Stomach (tissue), 4 donors: Measurements from ENCODE around the gene TP53AIP1.

Experiments
- POLR2A ChIP-seq, 4 donors: fragments of 450-650 bp; IDR thresholded peaks; one replicate each; pipeline ENCODE4 v1.6.1; 2016; ENCODE audit warnings: antibody characterized with exemption in 4 of 4, control low read depth in 2 of 4, mild to moderate bottlenecking in 1 of 4, moderate library complexity in 1 of 4
- POLR2AphosphoS5 ChIP-seq, 3 donors: sonication (generic); formaldehyde crosslinking; IDR thresholded peaks; one replicate each; pipeline ENCODE4 v1.6.1; 2016; ENCODE audit warnings: antibody characterized with exemption in 3 of 3
- TF ChIP-seq, protein P1 (sequence below), 7 experiments: fragments of 450-650 bp in 4 of 7; fragments of 200-600 bp in 3 of 7; sonication (generic) in 3 of 7; IDR thresholded peaks; one replicate each; pipeline ENCODE4 v1.5.1; 2016 to 2019; ENCODE audit warnings: antibody characterized with exemption in 7 of 7, control low read depth in 2 of 7, mild to moderate bottlenecking in 1 of 7

DNA sequence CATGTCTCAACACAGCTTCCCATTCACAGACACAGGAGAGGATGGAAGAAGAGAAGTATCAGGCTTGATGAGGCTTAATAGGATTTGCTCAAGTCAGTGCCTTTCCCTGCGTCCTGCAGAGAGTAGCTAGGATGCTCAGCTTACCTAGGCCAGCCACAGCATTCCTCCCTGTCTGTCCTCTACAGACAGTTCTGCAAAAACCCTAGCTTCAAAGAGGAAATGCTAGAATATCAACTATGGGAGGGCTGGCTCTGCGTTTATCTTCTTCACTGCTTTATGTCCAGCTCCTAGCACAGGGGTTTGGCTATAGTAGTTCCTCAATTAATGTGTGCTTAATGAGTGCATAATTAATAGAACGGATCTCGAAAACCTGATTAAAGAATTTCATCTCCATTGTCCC is 35.1 kb downstream of the TP53AIP1 start:
- TF ChIP-seq POLR2AphosphoS5 (IDR thresholded peaks at IDR 0.05) (no peak), POLR2A (IDR thresholded peaks at IDR 0.05) (no peak)
- TF ChIP-seq, protein P1, sequence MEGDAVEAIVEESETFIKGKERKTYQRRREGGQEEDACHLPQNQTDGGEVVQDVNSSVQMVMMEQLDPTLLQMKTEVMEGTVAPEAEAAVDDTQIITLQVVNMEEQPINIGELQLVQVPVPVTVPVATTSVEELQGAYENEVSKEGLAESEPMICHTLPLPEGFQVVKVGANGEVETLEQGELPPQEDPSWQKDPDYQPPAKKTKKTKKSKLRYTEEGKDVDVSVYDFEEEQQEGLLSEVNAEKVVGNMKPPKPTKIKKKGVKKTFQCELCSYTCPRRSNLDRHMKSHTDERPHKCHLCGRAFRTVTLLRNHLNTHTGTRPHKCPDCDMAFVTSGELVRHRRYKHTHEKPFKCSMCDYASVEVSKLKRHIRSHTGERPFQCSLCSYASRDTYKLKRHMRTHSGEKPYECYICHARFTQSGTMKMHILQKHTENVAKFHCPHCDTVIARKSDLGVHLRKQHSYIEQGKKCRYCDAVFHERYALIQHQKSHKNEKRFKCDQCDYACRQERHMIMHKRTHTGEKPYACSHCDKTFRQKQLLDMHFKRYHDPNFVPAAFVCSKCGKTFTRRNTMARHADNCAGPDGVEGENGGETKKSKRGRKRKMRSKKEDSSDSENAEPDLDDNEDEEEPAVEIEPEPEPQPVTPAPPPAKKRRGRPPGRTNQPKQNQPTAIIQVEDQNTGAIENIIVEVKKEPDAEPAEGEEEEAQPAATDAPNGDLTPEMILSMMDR (IDR thresholded peaks at IDR 0.05), result no peak
